SK-N-SH treated with all-trans-retinoic acid at 6 μM for 48 hours (cell line): ENCODE measurements around the gene CBR1.

ENCODE experiments used
- ATAC-seq: fragments of 200-7000 bp; cut with Tn5 transposase; 3 replicates; pipeline ENCODE4 v1.9.1; 2020; ENCODE audit warnings: mild to moderate bottlenecking, moderate library complexity
- ARNTL ChIP-seq: fragments of 450-650 bp; formaldehyde crosslinking; IDR thresholded peaks from 2 replicates; pipeline ENCODE4 v1.5.0; 2020; ENCODE audit warnings: low read depth, mild to moderate bottlenecking, moderate library complexity, borderline replicate concordance
- CREB5 ChIP-seq: fragments of 250-450 bp; sonication (Bioruptor Pico); IDR thresholded peaks from 2 replicates; pipeline ENCODE4 v1.5.1; 2020; ENCODE audit warnings: low read depth, mild to moderate bottlenecking, moderate library complexity
- CSDC2 ChIP-seq: fragments of 250-450 bp; sonication (Bioruptor Pico); IDR thresholded peaks from 2 replicates; pipeline ENCODE4 v1.5.0; 2020; ENCODE audit warnings: mild to moderate bottlenecking, moderate library complexity
- CSRNP3 ChIP-seq: fragments of 250-450 bp; sonication (Bioruptor Pico); IDR thresholded peaks from 2 replicates; pipeline ENCODE4 v1.5.1; 2021; ENCODE audit warnings: mild to moderate bottlenecking, moderate library complexity
- ESRRG ChIP-seq: fragments of 250-450 bp; sonication (Bioruptor Pico); IDR thresholded peaks from 2 replicates; pipeline ENCODE4 v1.6.1; 2021; ENCODE audit warnings: mild to moderate bottlenecking
- ISL1 ChIP-seq: fragments of 250-450 bp; sonication (Bioruptor Pico); IDR thresholded peaks from 2 replicates; pipeline ENCODE4 v2.1.2; 2022; ENCODE audit warnings: mild to moderate bottlenecking, moderate library complexity
- OSR1 ChIP-seq: fragments of 250-450 bp; sonication (Bioruptor Pico); IDR thresholded peaks from 2 replicates; pipeline ENCODE4 v1.8.0; 2022; ENCODE audit warnings: moderate library complexity, mild to moderate bottlenecking, inconsistent platforms
- POU6F1 ChIP-seq: fragments of 250-450 bp; sonication (Bioruptor Pico); IDR thresholded peaks from 2 replicates; pipeline ENCODE4 v1.8.0; 2021; ENCODE audit warnings: low read depth, mild to moderate bottlenecking, moderate library complexity, borderline replicate concordance
- PPARA ChIP-seq: fragments of 250-450 bp; sonication (Bioruptor Pico); IDR thresholded peaks from 2 replicates; pipeline ENCODE4 v1.5.0; 2020; ENCODE audit warnings: mild to moderate bottlenecking, borderline replicate concordance
- RARB ChIP-seq: fragments of 250-450 bp; sonication (Bioruptor Pico); IDR thresholded peaks from 2 replicates; pipeline ENCODE4 v1.8.0; 2021; ENCODE audit warnings: mild to moderate bottlenecking, moderate library complexity
- SNAI2 ChIP-seq: fragments of 250-450 bp; sonication (Bioruptor Pico); IDR thresholded peaks from 2 replicates; pipeline ENCODE4 v1.5.0; 2020; ENCODE audit warnings: mild to moderate bottlenecking, moderate library complexity
- TCF4 ChIP-seq: fragments of 250-450 bp; sonication (Bioruptor Pico); IDR thresholded peaks from 2 replicates; pipeline ENCODE4 v1.8.0; 2021; ENCODE audit warnings: mild to moderate bottlenecking, moderate library complexity, borderline replicate concordance
- TOX ChIP-seq: fragments of 250-450 bp; sonication (Bioruptor Pico); IDR thresholded peaks from 2 replicates; pipeline ENCODE4 v1.8.0; 2021; ENCODE audit warnings: mild to moderate bottlenecking, moderate library complexity, borderline replicate concordance
- TSHZ2 ChIP-seq: fragments of 250-450 bp; sonication (Bioruptor Pico); IDR thresholded peaks from 2 replicates; pipeline ENCODE4 v1.5.0; 2020; ENCODE audit warnings: mild to moderate bottlenecking, moderate library complexity
- ZC3H10 ChIP-seq: fragments of 250-450 bp; sonication (Bioruptor Pico); IDR thresholded peaks from 2 replicates; pipeline ENCODE4 v1.5.1; 2021; ENCODE audit warnings: mild to moderate bottlenecking, moderate library complexity
- ZFP3 ChIP-seq: fragments of 250-450 bp; sonication (Bioruptor Pico); IDR thresholded peaks from 2 replicates; pipeline ENCODE4 v1.5.0; 2020; ENCODE audit warnings: mild to moderate bottlenecking, moderate library complexity
- ZFP30 ChIP-seq: fragments of 450-650 bp; formaldehyde crosslinking; IDR thresholded peaks from 2 replicates; pipeline ENCODE4 v1.5.0; 2022; ENCODE audit warnings: mild to moderate bottlenecking, moderate library complexity
- ZNF70 ChIP-seq: fragments of 450-650 bp; formaldehyde crosslinking; IDR thresholded peaks from 2 replicates; pipeline ENCODE4 v1.5.0; 2020; ENCODE audit warnings: mild to moderate bottlenecking, moderate library complexity
- ZNF8 ChIP-seq: fragments of 450-650 bp; formaldehyde crosslinking; IDR thresholded peaks from 2 replicates; pipeline ENCODE4 v1.5.0; 2020; ENCODE audit warnings: mild to moderate bottlenecking, moderate library complexity

CBR1 gene

GRCh38 chr21:36035381-36035791, 34.4 kb upstream of the CBR1 start:
- ATAC-seq: peak; percentile 47; the same call in 1 of the 3 replicates
- TF ChIP-seq TSHZ2 (CRISPR knock-in tag) (peak; percentile 21; the same call in 1 of the 2 replicates), TCF4 (CRISPR knock-in tag) (peak; percentile 87), ARNTL (CRISPR knock-in tag) (no peak)
- TF ChIP-seq, all 23 proteins: peak for 2

GRCh38 chr21:36038701-36039497, 30.9 kb upstream of the CBR1 start:
- no peak for TF ChIP-seq TCF4 (CRISPR knock-in tag)
- no peak for TF ChIP-seq ZFP30 (CRISPR knock-in tag)
- TF ChIP-seq CREB5 (CRISPR knock-in tag): no peak
- TF ChIP-seq RARB: no peak
- TF ChIP-seq CSRNP3 (CRISPR knock-in tag): no peak
- no peak for TF ChIP-seq TSHZ2 (CRISPR knock-in tag)
- TF ChIP-seq ISL1: no peak
- TF ChIP-seq ZNF70 (CRISPR knock-in tag): no peak
- TF ChIP-seq PPARA (CRISPR knock-in tag): no peak
- TF ChIP-seq ZFP3 (CRISPR knock-in tag): no peak
- TF ChIP-seq ARNTL (CRISPR knock-in tag): no peak
- ATAC-seq: no peak

GRCh38 chr21:36039861-36040260, 30.0 kb upstream of the CBR1 start:
- TF ChIP-seq ESRRG (CRISPR knock-in tag) (no peak), ISL1 (no peak), RARB (no peak), ZNF70 (CRISPR knock-in tag) (no peak), TOX (CRISPR knock-in tag) (no peak), CREB5 (CRISPR knock-in tag) (no peak), ZNF8 (CRISPR knock-in tag) (no peak), SNAI2 (CRISPR knock-in tag) (no peak)
- ATAC-seq: no peak

- no peak for ATAC-seq
- TF ChIP-seq PPARA (CRISPR knock-in tag) (no peak), POU6F1 (CRISPR knock-in tag) (no peak), ARNTL (CRISPR knock-in tag) (no peak), TOX (CRISPR knock-in tag) (no peak), ZC3H10 (no peak), TSHZ2 (CRISPR knock-in tag) (no peak), OSR1 (CRISPR knock-in tag) (no peak), ESRRG (CRISPR knock-in tag) (no peak), CSDC2 (no peak), TCF4 (CRISPR knock-in tag) (no peak), ISL1 (no peak)
Measured at GRCh38 chr21:36040389-36040788, 29.4 kb upstream of the CBR1 start.
